ENCODE data around the gene VPS13A.
"Not testable (repeated sequence)": the region's sequence is repeated elsewhere in the genome, so short reads cannot be mapped to it uniquely, and the experiment has no call there.

The VPS13A gene

DNA sequence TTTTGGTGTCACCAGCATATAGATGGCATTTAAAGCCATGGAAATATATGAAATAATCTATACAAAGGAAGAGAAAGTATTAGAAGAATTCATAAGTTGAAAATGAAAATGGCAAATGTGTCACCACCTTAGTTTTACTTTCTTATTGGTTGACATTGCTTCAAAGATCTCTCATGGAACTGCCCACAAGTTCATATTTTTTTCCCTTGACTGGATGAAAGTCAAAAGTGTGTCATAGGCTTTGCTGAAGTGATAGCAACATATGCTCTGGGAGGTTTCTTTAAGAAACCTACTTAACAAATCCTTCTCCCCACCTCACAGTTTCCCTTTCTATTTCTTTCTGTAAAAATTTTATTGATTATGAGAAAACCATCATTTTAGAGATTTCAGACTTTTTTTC, 127.2 kb downstream of the VPS13A start:
- DNase-seq (ENCODE audit: low read depth in 2 of 2) = no peak

DNA sequence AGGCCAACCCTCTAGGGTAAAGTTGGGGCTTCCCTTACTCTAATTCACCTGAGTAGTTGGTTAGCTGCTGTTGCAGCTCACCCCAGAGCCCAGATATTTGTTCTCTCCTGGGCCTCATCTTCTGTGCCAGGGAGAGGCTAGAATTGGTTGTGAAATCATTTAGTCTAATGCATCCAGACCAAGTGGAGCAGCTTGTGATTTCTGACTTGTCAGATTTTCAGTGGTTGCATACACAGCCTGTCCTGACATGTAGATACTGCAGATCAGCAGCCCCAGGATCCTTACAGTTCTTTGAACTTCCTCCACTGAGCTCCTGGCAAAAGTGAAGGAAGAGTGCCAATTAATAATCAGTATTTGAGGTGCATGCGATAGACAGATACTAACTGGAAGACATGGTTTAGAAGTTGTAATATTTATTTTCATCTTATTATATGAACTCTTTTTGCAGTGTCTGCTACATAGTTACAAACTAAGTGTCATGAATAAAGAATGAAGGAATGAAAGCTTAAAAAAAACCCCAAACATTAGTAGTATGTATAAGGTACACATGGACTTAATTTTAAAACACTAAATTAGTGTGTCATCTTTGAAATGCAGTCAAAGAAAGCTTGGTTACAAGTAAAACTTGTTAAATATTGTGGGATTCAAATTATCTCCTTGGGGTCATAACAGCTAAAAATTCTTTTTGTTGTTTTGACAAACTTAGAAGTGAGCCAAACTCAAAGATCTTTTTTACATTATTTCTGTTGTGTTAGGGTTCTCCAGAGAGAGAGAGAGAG, 128.5 kb downstream of the VPS13A start:
- DNase-seq (ENCODE audit: low read depth in 2 of 2) = no peak

DNA sequence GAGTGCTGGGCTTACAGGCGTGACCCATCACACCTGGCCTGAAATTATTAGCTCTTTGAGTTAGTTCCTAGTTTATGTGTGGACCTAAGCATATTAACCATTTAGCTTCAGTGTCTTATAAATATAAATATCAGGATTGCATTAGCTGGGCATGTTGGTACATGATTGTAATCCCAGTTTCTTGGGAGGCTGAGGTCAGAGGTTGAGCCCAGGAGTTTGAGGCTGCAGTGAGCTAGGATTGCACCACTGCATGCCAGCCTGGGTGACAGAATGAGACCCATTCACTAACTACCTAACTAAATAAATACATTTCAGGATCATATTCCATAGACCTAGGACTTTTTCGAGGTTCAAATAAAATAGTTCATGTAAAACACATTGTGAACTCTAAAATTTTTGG, 129.8 kb downstream of the VPS13A start:
- no peak for DNase-seq (ENCODE audit: low read depth in 2 of 2)

DNA sequence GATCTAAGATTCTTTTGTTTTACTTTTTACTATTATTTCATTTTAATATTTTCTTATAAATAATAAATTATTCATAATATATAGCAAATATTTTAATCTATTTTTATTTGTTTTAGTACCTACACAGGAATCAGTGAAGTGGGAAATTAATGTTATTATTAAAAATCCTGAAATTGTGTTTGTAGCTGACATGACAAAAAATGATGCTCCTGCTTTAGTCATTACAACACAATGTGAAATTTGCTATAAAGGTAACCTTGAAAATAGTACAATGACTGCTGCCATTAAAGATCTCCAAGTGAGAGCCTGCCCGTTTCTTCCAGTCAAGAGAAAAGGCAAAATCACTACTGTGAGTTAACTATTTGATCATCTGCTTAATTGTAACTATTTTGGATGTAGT, 138.7 kb downstream of the VPS13A start:
- DNase-seq (ENCODE audit: low read depth in 2 of 2) = no peak

DNA sequence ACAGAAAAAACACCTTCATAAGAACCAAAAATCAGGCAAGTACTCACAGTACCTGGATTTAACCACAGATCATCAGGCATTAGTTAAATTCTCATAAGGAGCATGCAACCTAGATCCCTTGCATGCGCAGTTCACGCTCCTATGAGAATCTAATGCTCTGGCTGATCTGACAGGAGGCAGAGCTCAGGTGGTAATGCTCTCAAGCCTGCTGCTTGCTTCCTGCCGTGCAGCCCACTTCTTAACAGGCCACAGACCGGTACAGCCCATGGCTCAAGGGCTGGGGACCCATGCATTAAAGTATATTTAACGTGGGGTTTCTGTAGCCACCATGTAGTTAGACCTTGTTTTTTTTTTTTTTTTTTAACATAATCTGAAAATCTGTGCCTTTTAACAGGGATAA, 147.7 kb downstream of the VPS13A start:
- no peak for DNase-seq (ENCODE audit: low read depth in 2 of 2)

DNA sequence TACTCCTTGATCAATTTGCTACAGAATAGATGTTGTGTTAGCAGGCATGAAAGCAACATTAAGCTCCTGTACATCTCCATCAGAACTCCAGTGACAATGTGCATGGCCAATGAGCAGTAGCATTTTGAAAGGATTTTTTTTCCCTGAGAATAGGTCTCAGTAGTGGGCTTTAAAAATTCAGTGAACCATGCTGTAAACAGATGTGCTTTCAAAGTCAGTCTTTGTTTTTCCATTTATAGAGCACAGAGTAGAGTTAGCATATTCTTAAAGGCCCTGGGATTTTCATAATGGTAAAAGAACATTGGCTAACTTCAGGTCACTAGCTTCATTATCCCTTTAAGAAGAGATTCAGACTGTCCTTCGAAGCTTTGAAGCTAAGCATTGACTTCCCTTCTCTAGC, 150.8 kb downstream of the VPS13A start:
- DNase-seq (ENCODE audit: low read depth in 2 of 2) = no peak

DNA sequence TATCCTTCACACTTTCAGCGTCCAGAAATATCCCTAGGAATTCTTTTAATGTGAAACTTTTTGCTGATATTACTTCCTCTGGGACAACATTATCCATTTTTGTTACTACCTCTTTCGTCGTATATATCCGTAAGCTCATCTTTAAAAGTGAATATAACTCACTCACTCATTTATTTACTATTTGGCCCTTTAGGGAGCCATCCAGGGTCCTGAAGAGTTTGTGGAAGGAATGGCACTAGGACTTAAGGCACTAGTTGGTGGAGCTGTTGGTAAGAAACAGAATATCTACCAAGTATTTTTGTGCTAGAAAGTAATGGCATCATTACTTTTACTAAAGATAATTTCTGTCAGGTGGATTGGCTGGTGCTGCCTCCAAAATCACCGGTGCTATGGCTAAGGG, 192.7 kb downstream of the VPS13A start:
- no peak for DNase-seq (ENCODE audit: low read depth in 2 of 2)

DNA sequence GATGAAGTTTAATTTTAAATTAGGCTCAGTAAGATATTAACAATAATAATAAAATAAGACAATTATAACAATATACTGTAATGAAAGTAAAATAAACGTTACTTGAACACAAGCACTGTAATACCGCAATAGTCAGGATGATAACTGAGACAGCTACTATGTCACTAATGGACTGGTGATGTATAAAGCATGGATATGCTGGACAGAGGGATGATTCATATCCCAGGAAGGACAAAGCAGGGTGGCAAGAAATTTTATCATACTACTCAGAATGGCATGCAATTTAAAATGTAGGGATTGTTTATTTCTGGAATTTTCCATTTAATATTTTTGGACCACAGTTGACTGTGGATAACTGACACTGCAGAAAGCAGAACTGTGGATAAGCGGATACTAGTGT, 196.9 kb downstream of the VPS13A start:
- no peak for DNase-seq (ENCODE audit: low read depth in 2 of 2)

DNA sequence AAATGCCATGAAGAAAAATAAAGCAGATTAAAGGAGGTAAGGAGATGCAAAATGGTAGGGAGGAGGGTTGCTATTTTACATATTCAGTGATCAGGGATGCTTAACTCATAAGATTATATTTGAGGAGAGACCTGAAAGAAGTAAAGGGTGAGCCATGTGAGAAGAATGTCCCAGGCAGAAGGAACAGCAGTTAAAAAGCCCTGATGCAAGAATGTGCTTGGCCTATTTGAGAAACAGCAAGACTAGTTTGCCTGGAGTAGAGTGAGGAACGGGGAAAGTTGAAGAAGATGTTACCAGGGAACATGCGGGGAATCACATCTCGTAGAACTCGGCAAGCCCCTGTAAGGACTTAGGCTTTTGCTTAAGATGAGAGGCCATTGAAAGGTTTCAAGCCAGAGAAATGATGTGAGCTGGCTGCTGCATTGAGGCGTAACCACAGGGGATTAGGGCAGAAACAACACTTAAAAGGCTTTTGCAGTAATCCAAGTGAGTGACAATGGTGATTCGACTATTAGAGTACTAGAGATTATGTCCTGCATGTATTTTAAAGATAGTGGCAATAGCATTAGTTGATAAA, 198.7 kb downstream of the VPS13A start:
- DNase-seq (ENCODE audit: low read depth in 2 of 2) = no peak

DNA sequence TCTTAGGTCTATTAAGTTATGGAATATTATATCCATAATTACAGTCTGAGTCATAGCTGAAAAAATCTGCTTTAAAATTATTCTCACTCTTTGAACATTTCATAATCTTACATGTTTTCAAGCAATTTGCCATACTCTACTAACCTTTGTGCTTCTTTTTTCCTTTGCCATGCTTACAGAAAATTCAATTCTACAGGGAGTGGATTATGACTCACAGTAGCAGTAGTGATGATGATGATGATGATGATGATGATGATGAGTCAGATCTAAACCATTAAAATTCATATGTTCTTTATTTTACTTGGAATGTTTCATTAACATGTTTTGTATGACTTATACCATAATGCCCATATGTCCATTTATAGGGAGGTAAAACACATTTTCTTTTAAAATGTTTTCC, 207.1 kb downstream of the VPS13A start:
- DNase-seq (ENCODE audit: low read depth in 2 of 2) = no peak

DNA sequence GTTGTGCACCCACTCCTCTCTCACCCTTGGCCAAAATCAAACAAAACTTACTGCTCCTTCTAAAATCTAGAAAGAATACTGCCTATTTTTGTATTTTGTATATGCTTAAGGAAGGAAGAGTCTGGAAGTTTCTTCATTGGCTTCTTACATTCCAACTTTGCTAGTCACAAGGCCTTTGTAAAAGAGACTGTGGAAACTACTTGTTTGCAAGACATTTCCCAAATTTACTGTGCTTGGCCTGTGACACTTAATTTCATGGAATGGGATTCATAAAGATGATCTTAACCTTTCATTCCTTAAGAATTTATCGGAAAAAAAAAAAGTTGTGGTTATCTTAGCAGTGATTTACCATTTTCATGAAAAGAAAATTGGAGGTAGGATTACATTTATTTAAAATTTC, 208.9 kb downstream of the VPS13A start:
- DNase-seq (ENCODE audit: low read depth in 2 of 2) = no peak

DNA sequence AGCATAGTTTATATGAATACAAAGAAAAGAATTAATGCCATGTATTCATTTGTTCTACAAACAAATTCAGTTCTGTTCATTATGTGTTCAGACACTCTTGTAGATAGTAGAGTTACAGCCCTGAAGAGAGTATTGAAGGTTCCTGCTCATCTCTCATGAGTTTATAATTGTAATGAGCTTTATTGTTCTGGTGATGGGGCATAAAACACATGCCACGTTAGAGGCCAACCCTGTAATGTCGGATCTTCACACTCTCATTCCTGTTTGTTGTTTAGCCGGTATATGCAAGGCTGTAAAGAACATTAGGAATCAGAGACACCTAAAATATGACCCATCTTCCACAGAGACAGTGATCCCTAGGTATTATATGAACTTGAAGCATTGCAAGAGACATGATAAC, 214.5 kb downstream of the VPS13A start:
- no peak for DNase-seq (ENCODE audit: low read depth in 2 of 2)

DNA sequence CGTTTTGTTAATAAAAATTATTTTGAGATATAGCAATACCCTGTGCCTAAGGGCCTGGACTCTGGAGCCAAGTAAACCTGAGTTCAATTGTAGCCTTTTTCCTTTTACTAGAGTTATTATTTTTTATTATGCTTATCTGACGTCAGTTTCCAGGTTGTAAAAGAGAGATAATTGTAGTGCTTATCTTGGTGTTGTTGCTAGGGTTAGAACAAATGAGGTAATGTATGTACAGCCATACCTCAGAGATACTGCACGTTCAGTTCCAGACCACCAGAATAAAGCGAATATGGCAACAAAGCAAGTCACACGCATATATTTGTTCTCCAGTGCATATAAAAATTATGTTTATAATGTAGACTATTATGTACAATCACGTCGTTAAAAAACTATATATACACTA, 215.0 kb downstream of the VPS13A start:
- DNase-seq (ENCODE audit: low read depth in 2 of 2) = no peak

DNA sequence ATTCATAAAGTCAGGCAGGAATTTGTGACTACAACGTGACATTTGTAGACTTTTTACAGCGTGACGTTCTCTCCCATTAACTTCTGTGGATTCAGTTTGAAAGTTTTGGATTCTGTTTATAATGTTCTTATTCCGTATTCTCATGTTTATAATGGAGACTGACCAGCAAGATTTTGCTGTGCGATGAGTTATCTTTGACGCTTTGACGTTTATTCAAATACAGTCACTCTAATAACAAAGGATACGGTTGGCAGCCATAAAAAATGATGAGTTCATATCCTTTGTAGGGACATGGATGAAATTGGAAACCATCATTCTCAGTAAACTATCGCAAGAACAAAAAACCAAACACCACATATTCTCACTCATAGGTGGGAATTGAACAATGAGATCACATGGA, 221.2 kb downstream of the VPS13A start:
- not testable (repeated sequence) for DNase-seq (ENCODE audit: low read depth in 2 of 2)

DNA sequence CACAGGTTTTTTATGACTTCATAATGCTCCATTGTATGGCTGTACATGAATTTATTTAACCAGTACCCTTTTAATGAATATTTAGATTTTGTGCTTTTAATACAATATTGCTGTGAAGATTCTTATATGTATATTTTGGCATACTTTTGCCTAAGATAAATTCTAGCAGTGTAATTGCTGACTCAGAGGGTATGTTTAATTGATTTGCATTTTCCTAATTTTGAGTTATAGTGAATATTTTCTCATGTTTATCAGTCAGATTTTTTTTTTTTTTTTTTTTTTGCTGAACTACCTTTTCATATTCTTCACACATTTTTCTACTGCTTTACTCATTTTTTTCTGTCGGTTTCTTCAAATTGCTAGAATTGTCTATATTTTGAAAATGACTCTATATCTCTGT, 222.6 kb downstream of the VPS13A start:
- DNase-seq (ENCODE audit: low read depth in 2 of 2) = no peak

DNA sequence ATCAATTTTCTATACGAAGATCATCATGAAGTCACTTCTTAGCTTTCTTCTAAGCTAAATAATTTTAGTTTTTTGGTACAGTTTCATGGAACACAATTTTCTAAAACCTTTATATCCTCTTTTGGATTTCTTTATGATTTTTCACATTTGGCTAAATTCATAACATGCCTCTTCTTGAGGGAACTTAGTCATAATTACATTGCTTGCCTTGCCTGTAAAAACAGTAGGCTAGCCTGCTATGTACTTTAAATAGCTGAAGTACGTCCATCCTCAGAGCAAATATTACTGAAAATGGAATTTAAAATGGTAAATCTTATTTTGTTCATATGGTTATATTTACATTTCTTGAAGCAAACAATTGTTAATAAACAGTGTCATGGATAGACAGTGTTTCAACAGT, 225.0 kb downstream of the VPS13A start:
- DNase-seq (ENCODE audit: low read depth in 2 of 2) = no peak

DNA sequence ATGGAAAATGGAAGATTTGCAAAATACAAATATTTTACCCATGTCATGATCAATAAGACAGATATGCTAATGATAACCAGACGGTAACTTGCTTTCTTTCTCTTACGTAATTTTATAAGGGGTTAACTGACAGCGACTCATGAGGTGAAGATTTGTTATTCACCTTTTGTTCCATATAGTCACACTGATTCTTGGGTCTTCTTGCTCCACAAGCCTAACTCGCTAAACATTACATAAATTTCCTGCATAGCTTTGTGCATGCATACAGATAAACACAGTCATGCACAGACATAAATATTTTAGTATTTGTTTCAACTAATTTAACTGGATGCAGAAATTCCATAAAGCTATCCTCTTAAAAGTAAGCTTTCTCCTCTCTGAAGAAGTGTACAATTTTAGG, 225.9 kb downstream of the VPS13A start:
- no peak for DNase-seq (ENCODE audit: low read depth in 2 of 2)

DNA sequence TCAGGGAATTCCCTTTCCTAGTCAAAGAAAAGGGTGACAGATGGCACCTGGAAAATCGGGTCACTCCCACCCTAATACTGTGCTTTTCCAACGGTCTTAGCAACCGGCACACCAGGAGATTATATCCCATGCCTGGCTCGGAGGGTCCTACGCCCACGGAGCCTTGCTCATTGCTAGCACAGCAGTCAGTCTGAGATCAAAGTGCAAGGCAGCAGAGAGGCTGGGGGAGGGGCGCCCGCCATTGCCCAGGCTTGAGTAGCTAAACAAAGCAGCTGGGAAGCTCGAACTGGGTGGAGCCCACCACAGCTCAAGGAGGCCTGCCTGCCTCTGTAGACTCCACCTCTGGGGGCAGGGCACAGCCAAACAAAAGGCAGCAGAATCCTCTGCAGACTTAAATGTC, 231.2 kb downstream of the VPS13A start:
- DNase-seq (ENCODE audit: low read depth in 2 of 2) = not testable (repeated sequence)

DNA sequence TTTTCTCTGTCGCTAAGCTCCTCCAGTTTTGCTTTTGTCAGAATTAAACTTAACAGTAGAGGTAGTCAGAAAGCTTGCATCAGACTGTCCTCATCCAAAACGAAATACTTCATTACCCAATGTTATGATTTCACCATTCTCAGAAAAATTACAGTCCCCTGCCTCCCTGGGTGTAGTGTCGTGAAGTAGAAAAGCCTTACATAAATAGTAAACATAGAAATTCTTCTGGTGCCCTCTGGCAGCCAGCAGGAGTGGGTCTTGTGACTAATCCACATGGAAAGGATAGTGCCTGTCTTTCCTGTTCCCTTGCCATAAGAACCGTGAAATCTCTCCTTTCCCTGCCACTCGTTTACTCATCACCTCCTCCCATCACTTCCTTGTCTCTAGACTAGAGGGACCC, 240.2 kb downstream of the VPS13A start:
- no peak for DNase-seq (ENCODE audit: low read depth in 2 of 2)

DNA sequence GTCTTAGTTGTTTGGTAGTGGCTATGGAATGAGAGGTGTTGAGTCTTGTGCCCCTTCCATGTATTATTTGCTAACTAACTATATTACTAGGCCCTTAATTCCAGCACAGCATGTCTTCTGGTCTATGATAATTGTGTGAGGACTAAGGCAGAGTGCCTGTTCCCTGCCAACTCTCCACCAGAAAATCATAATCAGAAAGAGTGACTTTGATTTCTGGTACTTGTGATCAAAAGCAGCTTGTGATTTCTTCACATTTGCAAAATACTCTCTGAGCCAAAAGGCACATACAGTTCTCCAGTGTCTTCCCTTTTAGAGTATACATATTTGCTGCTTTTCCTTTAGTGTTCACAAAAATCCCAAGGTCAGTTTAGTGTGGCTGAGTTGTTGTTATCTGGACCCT, 240.9 kb downstream of the VPS13A start:
- DNase-seq (ENCODE audit: low read depth in 2 of 2) = no peak

DNA sequence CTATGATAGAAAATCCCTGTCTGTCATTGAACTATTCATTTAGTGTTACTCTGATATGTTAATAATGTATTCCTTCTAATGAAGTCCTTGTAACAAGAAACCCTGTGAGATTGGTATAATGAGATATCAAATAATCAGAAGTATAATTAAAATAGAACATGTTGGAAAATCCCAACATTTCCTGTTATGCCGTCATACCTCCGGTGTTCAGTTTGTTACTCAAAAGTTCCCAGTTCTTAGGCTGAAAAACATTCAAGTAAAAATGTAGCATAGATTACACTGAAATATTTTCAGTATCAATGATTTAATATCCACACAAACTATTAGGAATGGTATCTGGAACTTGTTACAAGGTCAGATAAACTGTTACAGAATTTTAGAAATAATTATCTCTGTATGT, 243.3 kb downstream of the VPS13A start:
- DNase-seq (ENCODE audit: low read depth in 2 of 2) = no peak

DNA sequence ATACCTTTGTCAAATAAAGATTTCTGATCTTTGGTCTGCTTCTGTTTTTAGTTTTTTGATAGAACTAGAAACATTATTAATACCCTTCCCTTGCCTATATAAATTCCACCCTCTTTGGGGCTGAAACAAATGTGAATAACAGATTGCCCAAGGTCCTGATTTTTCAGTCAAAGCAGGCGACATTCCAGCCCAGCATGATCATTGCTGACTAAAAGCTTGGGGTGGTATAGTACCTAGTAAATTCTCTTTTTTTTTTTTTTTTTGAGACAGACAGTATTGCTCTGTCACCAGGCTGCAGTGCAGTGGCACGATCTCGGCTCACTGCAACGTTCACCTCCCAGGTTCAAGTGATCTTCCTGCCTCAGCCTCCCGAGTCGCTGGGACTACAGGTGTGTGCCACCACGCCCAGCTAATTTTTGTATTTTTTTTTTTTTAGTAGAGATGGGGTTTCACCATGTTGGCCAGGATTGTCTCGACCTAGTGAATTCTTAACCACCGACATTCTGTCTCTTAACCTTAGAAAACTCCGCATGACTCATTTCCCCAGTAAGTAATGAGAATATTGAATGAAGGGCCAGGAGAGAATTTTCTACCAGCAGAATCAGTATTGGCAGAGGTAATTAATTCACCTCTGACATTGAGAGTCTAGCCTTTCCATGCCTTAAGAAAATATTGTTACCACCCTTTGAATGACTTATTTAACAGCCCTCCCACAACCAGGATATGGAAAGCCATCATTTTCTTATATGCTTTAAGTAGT, 244.4 kb downstream of the VPS13A start:
- DNase-seq (ENCODE audit: low read depth in 2 of 2) = no peak

DNA sequence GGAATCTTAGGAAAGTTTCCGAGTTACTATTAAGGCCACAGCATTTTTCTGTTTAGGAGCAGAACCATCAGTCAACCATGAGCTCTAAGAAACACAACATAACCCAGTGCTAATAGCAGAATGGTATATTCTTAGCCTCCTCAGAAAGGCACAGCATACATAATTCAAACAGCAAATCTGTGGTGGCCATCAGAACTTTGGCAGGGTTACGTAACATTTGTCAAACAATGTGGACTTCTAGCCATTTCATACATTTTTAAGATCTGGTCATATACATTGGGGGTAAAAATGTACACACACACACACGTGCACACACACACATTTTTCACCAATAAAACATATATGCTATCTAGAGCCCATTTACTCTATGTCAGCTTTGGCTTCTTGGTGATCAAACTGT, 245.6 kb downstream of the VPS13A start:
- DNase-seq (ENCODE audit: low read depth in 2 of 2) = no peak

Data from stimulated activated CD8-positive, alpha-beta memory T cell treated with anti-CD3 and anti-CD28 coated beads, Interleukin-2, amount 100 ng/mL, for 1 hour (primary cell).